IMR-90 (cell line): ENCODE results near the gene SLC22A12. TPM values are rescaled to one million over a fixed set of nuclear protein-coding genes. Genes with fewer than 3 reads are reported as not detected.

ENCODE experiments used
- ATAC-seq: fragments of 200-7000 bp; cut with Tn5 transposase; 2 replicates; pipeline ENCODE4 v1.9.1; 2020; ENCODE audit warnings: low read depth, mild to moderate bottlenecking, moderate library complexity
- BruUV-seq: library from RNA; stranded (reverse); fragments of 400-500 nt; replicated peaks from 2 replicates; lab custom pipeline; 2021; lab: Mats Ljungman, UMichigan
- CTCF ChIA-PET: fragments of 300-600 bp; formaldehyde crosslinking; extraction: SDS; loops from one replicate; lab custom pipeline; 2021; ENCODE audit warnings: antibody characterized with exemption; lab: Yijun Ruan, JAX
- POLR2A ChIA-PET: fragments of 300-600 bp; sonication (Branson Sonifier 250); formaldehyde crosslinking; loops from one replicate; lab custom pipeline; 2022; ENCODE audit warnings: antibody characterized with exemption; ENCODE audit not compliant: unreplicated experiment; lab: Charles Lee
- DNase-seq: peaks from one replicate; pipeline ENCODE4 v3.0.0; 2013
- H2AFZ ChIP-seq: replicated peaks from 2 replicates; pipeline ENCODE3; 2013; ENCODE audit warnings: low read length, mild to moderate bottlenecking; ENCODE audit not compliant: poor library complexity
- H2AK5ac ChIP-seq: 2 replicates; pipeline ENCODE4 v1.6.1; 2013; ENCODE audit warnings: low read depth, low read length, inconsistent platforms
- H2AK9ac ChIP-seq: replicated peaks from 2 replicates; pipeline ENCODE3; 2013; ENCODE audit warnings: mild to moderate bottlenecking, low read depth, low read length, moderate library complexity; ENCODE audit not compliant: poor library complexity
- H2BK120ac ChIP-seq: 2 replicates; pipeline ENCODE4 v1.6.1; 2013; ENCODE audit warnings: low read depth, low read length, inconsistent platforms
- H2BK15ac ChIP-seq: 3 replicates; pipeline ENCODE4 v1.6.1; 2013; ENCODE audit warnings: low read depth, low read length, inconsistent platforms
- H2BK20ac ChIP-seq: 2 replicates; pipeline ENCODE4 v1.6.1; 2013; ENCODE audit warnings: low read depth, mild to moderate bottlenecking, inconsistent platforms, low read length, moderate library complexity
- H2BK5ac ChIP-seq: 2 replicates; pipeline ENCODE4 v1.6.1; 2013; ENCODE audit warnings: mild to moderate bottlenecking, low read depth, low read length, inconsistent platforms; ENCODE audit not compliant: poor library complexity, severe bottlenecking
- H3K14ac ChIP-seq: replicated peaks from 2 replicates; pipeline ENCODE4 v1.6.1; 2013; ENCODE audit warnings: low read depth, low read length, inconsistent platforms
- H3K18ac ChIP-seq: 2 replicates; pipeline ENCODE4 v1.6.1; 2013; ENCODE audit warnings: low read depth, low read length, control low read depth
- H3K23ac ChIP-seq: 2 replicates; pipeline ENCODE4 v1.6.1; 2013; ENCODE audit warnings: low read depth, low read length, inconsistent platforms
- H3K27ac ChIP-seq: 2 replicates; pipeline ENCODE4 v1.5.1; 2013; ENCODE audit warnings: mild to moderate bottlenecking, control low read depth, low read length; ENCODE audit not compliant: insufficient read depth
- H3K27me3 ChIP-seq: 2 replicates; pipeline ENCODE4 v1.6.1; 2013; ENCODE audit warnings: low read length; ENCODE audit not compliant: control insufficient read depth, insufficient read depth
- H3K36me3 ChIP-seq: 2 replicates; pipeline ENCODE4 v1.6.1; 2013; ENCODE audit warnings: low read length, mixed read lengths; ENCODE audit not compliant: control insufficient read depth, insufficient read depth
- H3K4ac ChIP-seq: 2 replicates; pipeline ENCODE4 v1.6.1; 2013; ENCODE audit warnings: low read depth, low read length, inconsistent platforms
- H3K4me1 ChIP-seq: 2 replicates; pipeline ENCODE4 v1.6.1; 2013; ENCODE audit warnings: low read length, mixed read lengths; ENCODE audit not compliant: control insufficient read depth, insufficient read depth
- H3K4me2 ChIP-seq: 2 replicates; pipeline ENCODE4 v1.6.1; 2013; ENCODE audit warnings: low read depth, mild to moderate bottlenecking, control low read depth, low read length, moderate library complexity
- H3K4me3 ChIP-seq: 2 replicates; pipeline ENCODE4 v1.5.1; 2013; ENCODE audit warnings: low read depth, mild to moderate bottlenecking, control low read depth, low read length, moderate library complexity; ENCODE audit not compliant: insufficient read depth
- H3K56ac ChIP-seq: 2 replicates; pipeline ENCODE4 v1.6.1; 2013; ENCODE audit warnings: low read length, inconsistent platforms; ENCODE audit not compliant: insufficient read depth; ENCODE audit errors: extremely low read depth
- H3K79me1 ChIP-seq, 2 experiments: 2 replicates each; pipeline ENCODE4 v1.6.1; 2013; ENCODE audit warnings: low read length in 2 of 2, inconsistent platforms in 1 of 2, low read depth in 1 of 2
- H3K9ac ChIP-seq: 2 replicates; pipeline ENCODE4 v1.6.1; 2013; ENCODE audit warnings: low read depth, low read length, control low read depth
- H3K9me1 ChIP-seq: 2 replicates; pipeline ENCODE4 v1.6.1; 2013; ENCODE audit warnings: low read length, inconsistent platforms; ENCODE audit not compliant: insufficient read depth
- H3K9me3 ChIP-seq: 2 replicates; pipeline ENCODE4 v1.6.1; 2013; ENCODE audit warnings: low read length; ENCODE audit not compliant: control insufficient read depth, insufficient read depth
- H4K20me1 ChIP-seq: 2 replicates; pipeline ENCODE4 v1.6.1; 2013; ENCODE audit warnings: low read length, inconsistent platforms; ENCODE audit not compliant: insufficient read depth
- H4K5ac ChIP-seq: 2 replicates; pipeline ENCODE4 v1.6.1; 2013; ENCODE audit warnings: mild to moderate bottlenecking, low read depth, low read length, control low read depth
- H4K8ac ChIP-seq, 2 experiments: 2 replicates each; pipeline ENCODE4 v1.6.1; 2013; ENCODE audit warnings: low read depth in 2 of 2, low read length in 2 of 2, control low read depth in 1 of 2, inconsistent platforms in 1 of 2
- H4K91ac ChIP-seq: 2 replicates; pipeline ENCODE4 v1.6.1; 2013; ENCODE audit warnings: low read depth, low read length, inconsistent platforms; ENCODE audit not compliant: insufficient read depth
- BHLHE40 ChIP-seq: fragments of 150-350 bp; IDR thresholded peaks from 2 replicates; pipeline ENCODE4 v1.6.1; 2016; ENCODE audit warnings: mild to moderate bottlenecking, low read depth, low read length
- CEBPB ChIP-seq: IDR thresholded peaks from 2 replicates; pipeline ENCODE4 v1.6.1; 2012; ENCODE audit warnings: low read depth, low read length, improper control_type of control experiment
- CHD1 ChIP-seq: IDR thresholded peaks from 2 replicates; pipeline ENCODE4 v1.6.1; 2012; ENCODE audit warnings: low read depth, low read length, improper control_type of control experiment
- ELK1 ChIP-seq: fragments of 150-350 bp; IDR thresholded peaks from 2 replicates; pipeline ENCODE4 v1.6.1; 2016; ENCODE audit warnings: low read depth, mild to moderate bottlenecking, low read length, moderate library complexity, borderline replicate concordance
- FOS ChIP-seq: fragments of 150-350 bp; IDR thresholded peaks from 2 replicates; pipeline ENCODE4 v1.6.1; 2016; ENCODE audit warnings: low read depth, low read length
- MAFK ChIP-seq: IDR thresholded peaks from 2 replicates; pipeline ENCODE4 v1.6.1; 2012; ENCODE audit warnings: low read depth, low read length, improper control_type of control experiment
- MAZ ChIP-seq: IDR thresholded peaks from 2 replicates; pipeline ENCODE4 v1.6.1; 2012; ENCODE audit warnings: low read depth, mild to moderate bottlenecking, low read length, improper control_type of control experiment, moderate library complexity, borderline replicate concordance
- NFE2L2 ChIP-seq: fragments of 150-350 bp; IDR thresholded peaks from 2 replicates; pipeline ENCODE4 v1.6.1; 2016; ENCODE audit warnings: low read depth, mild to moderate bottlenecking, low read length
- POLR2A ChIP-seq: IDR thresholded peaks from 2 replicates; pipeline ENCODE4 v1.6.1; 2012; ENCODE audit warnings: mild to moderate bottlenecking, low read depth, low read length
- RAD21 ChIP-seq: IDR thresholded peaks from 2 replicates; pipeline ENCODE4 v1.6.1; 2012; ENCODE audit warnings: low read length, improper control_type of control experiment
- RCOR1 ChIP-seq: IDR thresholded peaks from 2 replicates; pipeline ENCODE4 v1.6.1; 2012; ENCODE audit warnings: mild to moderate bottlenecking, low read length, improper control_type of control experiment; ENCODE audit not compliant: insufficient replicate concordance
- RFX5 ChIP-seq: IDR thresholded peaks from 2 replicates; pipeline ENCODE4 v1.8.0; 2012; ENCODE audit warnings: low read depth, mild to moderate bottlenecking, low read length, moderate library complexity
- SMC3 ChIP-seq: fragments of 150-350 bp; IDR thresholded peaks from 2 replicates; pipeline ENCODE4 v1.6.1; 2016; ENCODE audit warnings: low read depth, mild to moderate bottlenecking, antibody characterized with exemption, low read length, moderate library complexity
- USF2 ChIP-seq: fragments of 150-350 bp; IDR thresholded peaks from 2 replicates; pipeline ENCODE4 v1.6.1; 2017; ENCODE audit warnings: mild to moderate bottlenecking, antibody characterized with exemption, low read length, low read depth
- WGBS, 2 experiments: methylation state at CpG; one replicate each; pipeline versions ENCODE4 v1.1.5 to v1.1.7; 2013; ENCODE audit warnings: missing lambda C conversion rate in 2 of 2; ENCODE audit not compliant: insufficient read length in 1 of 2; ENCODE audit errors: extremely low coverage in 2 of 2; 5-methylcytosine and 5-hydroxymethylcytosine counted together
- dilution Hi-C: fragments of 300-500 bp; cut with HindIII; formaldehyde crosslinking; loops from one replicate; pipeline ENCODE4 v1.14.3; 2018; ENCODE audit warnings: low sequenced_read_pairs; ENCODE audit not compliant: unreplicated experiment
- in situ Hi-C: fragments of 300-500 bp; cut with MboI; formaldehyde crosslinking; loops from 3 replicates; pipeline ENCODE4 v1.14.3; 2019; ENCODE audit warnings: low sequenced_read_pairs, inconsistent platforms, mixed read lengths
- intact Hi-C: fragments of 100-400 bp; cut with micrococcal nuclease; formaldehyde crosslinking; loops from 2 replicates; pipeline ENCODE4 v1.10.0; 2022
- polyA plus RNA-seq, 3 experiments: library from polyadenylated mRNA; depleted of rRNA; stranded (reverse); fragments of >200 nt; gene quantifications; 2 replicates each; pipeline ENCODE4 v1.2.3, GENCODE V29; 2012; ENCODE audit warnings: low replicate concordance in 1 of 3
- total RNA-seq: library from RNA; depleted of rRNA; stranded (reverse); fragments of >200 nt; gene quantifications from 2 replicates; pipeline ENCODE4 v1.2.3, GENCODE V29; 2012

The SLC22A12 gene
- total and polyA plus RNA-seq, 2 of the 4 experiments (the other 2 are of a cell fraction), result not detected

GRCh38 chr11:64572143-64572542 is 18.9 kb upstream of the SLC22A12 start:
- POLR2A ChIA-PET, result no interaction called here
- CTCF ChIA-PET, result no interaction called here
- 69% methylated on average over 6 of the region's 8 CpGs; no CpG with 5 or more reads in 1 of the 2 experiments for WGBS, 2 experiments
- Histone ChIP-seq H3K18ac (no peak overlapping the region), H3K36me3 (no peaks in the 10 kb centered on the region), H2BK15ac (no peak overlapping the region), H3K9me3 (no peaks in the 10 kb centered on the region), H3K4me3 (no peak overlapping the region), H2AK9ac (no peak overlapping the region), H3K4ac (no peak overlapping the region), H2BK5ac (no peak overlapping the region), H4K5ac (no peak overlapping the region), H3K23ac (no peak overlapping the region), H4K91ac (no peak overlapping the region), H3K4me1 (no peaks in the 10 kb centered on the region), H2BK120ac (no peak overlapping the region), H3K27me3 (peaks cover 36% of the 10 kb centered on the region), H4K8ac (no peak overlapping the region), H3K27ac (no peak overlapping the region), H2BK20ac (no peak overlapping the region), H3K79me1 (no peaks in the 10 kb centered on the region), H2AK5ac (no peak overlapping the region), H3K14ac (no peak overlapping the region), H3K56ac (no peak overlapping the region), H3K9me1 (no peaks in the 10 kb centered on the region), H3K9ac (no peak overlapping the region), H4K20me1 (no peaks in the 10 kb centered on the region), H3K4me2 (no peak overlapping the region), H2AFZ (no peak overlapping the region)
- DNase-seq (no peak), ATAC-seq (no peak)
- TF ChIP-seq RCOR1, result no peak
- TF ChIP-seq SMC3, result no peak
- TF ChIP-seq MAZ, result no peak
- TF ChIP-seq NFE2L2, result no peak
- TF ChIP-seq ELK1, result no peak
- no peak for TF ChIP-seq RFX5
- no peak for TF ChIP-seq USF2
- TF ChIP-seq POLR2A, result no peak
- no peak for TF ChIP-seq CHD1
- no peak for TF ChIP-seq FOS
- no peak for TF ChIP-seq BHLHE40
- TF ChIP-seq RAD21, result no peak
- TF ChIP-seq CEBPB, result no peak
- no peak for TF ChIP-seq MAFK
- intact Hi-C loops (no loop called here), in situ Hi-C loops (no loop called here), dilution Hi-C loops (no loop called here)
- BruUV-seq, result no TSS peak
